Endothelial cell of umbilical vein (primary cell): ENCODE data around the gene GDPGP1. TPM values are rescaled to one million over a fixed set of nuclear protein-coding genes. Genes with fewer than 3 reads are reported as not detected.

Source experiments
- BruUV-seq: library from RNA; stranded (reverse); fragments of 400-500 nt; replicated peaks from 2 replicates; lab custom pipeline; 2021; lab: Mats Ljungman, UMichigan
- CTCF ChIA-PET: fragments of 300-600, 350-600 bp; sonication (Branson Sonifier 250); formaldehyde crosslinking; loops from one replicate; lab custom pipeline; 2021; ENCODE audit warnings: antibody characterized with exemption, inconsistent platforms; lab: Charles Lee
- POLR2A ChIA-PET: fragments of 300-600, 350-600 bp; sonication (Branson Sonifier 250); formaldehyde crosslinking; loops from one replicate; lab custom pipeline; 2021; ENCODE audit warnings: antibody characterized with exemption, inconsistent platforms; lab: Charles Lee
- DNase-seq: peaks from one replicate; pipeline ENCODE4 v3.0.0-alpha.2; 2011; ENCODE audit warnings: low read depth, low spot score
- FAIRE-seq: peaks from 2 replicates; lab custom pipeline; 2011; peaks lifted over from hg19 to GRCh38; lab: Jason Lieb, UNC
- H2AFZ ChIP-seq: 2 replicates; pipeline ENCODE4 v1.6.0; 2012; ENCODE audit warnings: low read depth, low read length, control low read depth, inconsistent platforms
- H3K27ac ChIP-seq: 2 replicates; pipeline ENCODE4 v1.5.1; 2011; ENCODE audit warnings: low read depth, mild to moderate bottlenecking, control low read depth, low read length, moderate library complexity; ENCODE audit not compliant: insufficient read depth
- H3K27me3 ChIP-seq, 2 experiments: 2 replicates each; pipeline versions ENCODE4 v1.6.0 to v1.6.1; 2011; ENCODE audit warnings: low read length in 2 of 2, mixed read lengths in 1 of 2; ENCODE audit not compliant: control insufficient read depth in 2 of 2, insufficient read depth in 2 of 2
- H3K36me3 ChIP-seq, 2 experiments: 2 replicates in 1 of 2; 3 replicates in 1 of 2; pipeline ENCODE4 v1.5.1; 2011; ENCODE audit warnings: low read length in 2 of 2, mild to moderate bottlenecking in 1 of 2, moderate library complexity in 1 of 2; ENCODE audit not compliant: control insufficient read depth in 2 of 2, insufficient read depth in 2 of 2; ENCODE audit errors: extremely low read depth in 1 of 2
- H3K4me1 ChIP-seq: 3 replicates; pipeline ENCODE4 v1.5.1; 2011; ENCODE audit warnings: mild to moderate bottlenecking, low read length; ENCODE audit not compliant: control insufficient read depth, insufficient read depth; ENCODE audit errors: extremely low read depth
- H3K4me2 ChIP-seq: 2 replicates; pipeline ENCODE4 v1.6.1; 2011; ENCODE audit warnings: low read length, control low read depth, mixed read lengths; ENCODE audit not compliant: insufficient read depth
- H3K4me3 ChIP-seq, 3 experiments: fragments of 200-600 bp in 1 of 3; sonication (generic), shearing (Covaris generic) in 1 of 3; replicated peaks in 1 of 3; 2 replicates each; pipeline ENCODE4 v1.5.1; 2011 to 2016; ENCODE audit warnings: control low read depth in 3 of 3, low read length in 3 of 3, mild to moderate bottlenecking in 2 of 3, inconsistent platforms in 1 of 3, low read depth in 1 of 3, moderate library complexity in 1 of 3; ENCODE audit not compliant: insufficient read depth in 1 of 3
- H3K79me2 ChIP-seq: 2 replicates; pipeline ENCODE4 v1.6.0; 2012; ENCODE audit warnings: low read length, inconsistent platforms; ENCODE audit not compliant: control insufficient read depth, insufficient read depth
- H3K9ac ChIP-seq: replicated peaks from 2 replicates; pipeline ENCODE3; 2011; ENCODE audit warnings: low read length, control low read depth; ENCODE audit not compliant: insufficient read depth; ENCODE audit errors: extremely low read depth
- H3K9me1 ChIP-seq: replicated peaks from 3 replicates; pipeline ENCODE4 v1.6.0; 2011; ENCODE audit warnings: mild to moderate bottlenecking, low read length; ENCODE audit not compliant: control insufficient read depth, insufficient read depth; ENCODE audit errors: extremely low read depth
- H3K9me3 ChIP-seq: replicated peaks from 2 replicates; pipeline ENCODE4 v1.5.1; 2012; ENCODE audit warnings: low read length, inconsistent platforms; ENCODE audit not compliant: control insufficient read depth, insufficient read depth
- H4K20me1 ChIP-seq: replicated peaks from 2 replicates; pipeline ENCODE3; 2011; ENCODE audit warnings: mild to moderate bottlenecking, low read length; ENCODE audit not compliant: control insufficient read depth, insufficient read depth; ENCODE audit errors: extremely low read depth
- CTCF ChIP-seq, 2 donors: IDR thresholded peaks; 1 replicate in 1 of 2; 2 replicates in 1 of 2; pipeline ENCODE4 v1.5.1; 2011; ENCODE audit warnings: low read length in 2 of 2, mild to moderate bottlenecking in 2 of 2, moderate library complexity in 2 of 2, control low read depth in 1 of 2, inconsistent platforms in 1 of 2, low read depth in 1 of 2; ENCODE audit not compliant: insufficient read depth in 1 of 2; ENCODE audit errors: extremely low read depth in 1 of 2
- EZH2 ChIP-seq: IDR thresholded peaks from 2 replicates; pipeline ENCODE4 v1.6.1; 2012; ENCODE audit warnings: borderline replicate concordance, low read depth, mild to moderate bottlenecking, moderate library complexity, low read length, inconsistent platforms; ENCODE audit not compliant: severe bottlenecking
- FOS ChIP-seq: IDR thresholded peaks from 2 replicates; pipeline ENCODE4 v1.6.1; 2011; ENCODE audit warnings: mild to moderate bottlenecking, low read length, moderate library complexity, borderline replicate concordance; ENCODE audit not compliant: insufficient read depth
- GATA2 ChIP-seq: IDR thresholded peaks from 2 replicates; pipeline ENCODE4 v1.7.0; 2011; ENCODE audit warnings: low read depth, mild to moderate bottlenecking, moderate library complexity, mixed read lengths, low read length; ENCODE audit not compliant: insufficient read length, insufficient read depth
- JUN ChIP-seq: IDR thresholded peaks from 2 replicates; pipeline ENCODE4 v1.6.1; 2011; ENCODE audit warnings: borderline replicate concordance, low read depth; ENCODE audit not compliant: insufficient read length, insufficient read depth
- MYC ChIP-seq: IDR thresholded peaks from one replicate; pipeline ENCODE4 v1.6.1; 2011; ENCODE audit warnings: mild to moderate bottlenecking, low read depth, low read length
- POLR2A ChIP-seq: IDR thresholded peaks from 2 replicates; pipeline ENCODE4 v1.6.1; 2012; ENCODE audit warnings: low read depth, mild to moderate bottlenecking, control low read depth, low read length
- POLR2AphosphoS5 ChIP-seq: IDR thresholded peaks from 2 replicates; pipeline ENCODE4 v1.6.1; 2012; ENCODE audit warnings: low read depth, mild to moderate bottlenecking, control low read depth, low read length, moderate library complexity; ENCODE audit not compliant: insufficient read depth
- dilution Hi-C: fragments of 300-500 bp; cut with MboI; formaldehyde crosslinking; loops from one replicate; pipeline ENCODE4 v1.15.0; 2019; ENCODE audit warnings: low sequenced_read_pairs; ENCODE audit not compliant: extremely low pct_ligation_motif_present
- intact Hi-C: fragments of 100-400 bp; cut with micrococcal nuclease; formaldehyde crosslinking; loops from one replicate; pipeline ENCODE4 v1.10.0; 2022
- polyA plus RNA-seq, 4 experiments: library from polyadenylated mRNA; depleted of rRNA in 3 of 4; stranded (reverse) in 3 of 4; unstranded in 1 of 4; fragments of >200 nt; gene quantifications; 2 replicates each; pipeline versions ENCODE4 v1.2.1 to v1.2.3, GENCODE V29; 2011 to 2012; ENCODE audit warnings: missing spikeins in 1 of 4
- total RNA-seq: library from RNA; stranded (reverse); gene quantifications from 2 replicates; pipeline ENCODE4 v1.2.3, GENCODE V29; 2021
- TF ChIP-seq, protein P1 (sequence below): IDR thresholded peaks from 2 replicates; pipeline ENCODE4 v1.6.1; 2011; ENCODE audit not compliant: insufficient read depth, insufficient read length

GDPGP1 gene
- total and polyA plus RNA-seq, 2 donors (not counting 3 experiments of a cell fraction or from before 2014, with no cell fraction given) = 4.8 to 7.2 TPM

DNA sequence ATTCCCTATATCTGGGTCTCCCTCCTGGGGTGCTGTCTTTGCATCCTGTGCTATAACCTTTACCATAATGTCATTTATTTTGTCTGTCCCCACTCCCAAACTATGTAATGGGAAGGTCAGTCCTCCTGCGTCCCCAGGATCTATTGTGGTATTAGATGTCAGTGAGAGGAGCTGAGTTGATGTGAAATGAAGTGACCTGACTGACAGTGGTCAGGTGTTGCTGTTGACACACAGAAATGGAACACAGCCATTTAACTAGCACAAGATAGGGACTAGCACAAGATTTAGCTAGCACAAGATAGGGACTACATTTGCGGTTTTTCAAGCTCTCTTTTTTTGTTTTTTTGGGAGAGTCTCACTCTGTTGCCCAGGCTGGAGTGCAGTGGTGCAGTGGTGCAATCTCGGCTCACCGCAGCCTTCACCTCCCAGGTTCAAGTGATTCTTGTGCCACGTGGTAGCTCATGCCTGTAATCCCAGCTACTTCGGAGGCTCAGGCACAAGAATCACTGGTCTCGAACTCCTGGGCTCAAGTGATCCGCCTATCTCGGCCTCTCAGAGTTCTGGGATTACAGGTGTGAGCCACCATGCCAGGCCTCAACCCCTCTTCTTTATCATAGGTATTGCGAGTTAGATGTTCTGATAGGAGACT, 36.6 kb downstream of the GDPGP1 start:
- Histone ChIP-seq H3K9ac (no peak overlapping the region), H3K27me3 (no peaks in the 10 kb centered on the region), H3K9me3 (no peaks in the 10 kb centered on the region), H3K4me3 (no peak overlapping the region), H3K4me2 (no peak overlapping the region), H3K4me1 (peaks cover 27% of the 10 kb centered on the region), H3K9me1 (no peaks in the 10 kb centered on the region), H3K27ac (no peak overlapping the region), H2AFZ (no peak overlapping the region), H3K36me3 (peaks cover 18 to 23% of the 10 kb centered on the region in 2 experiments), H3K79me2 (peaks cover 67% of the 10 kb centered on the region), H4K20me1 (no peaks in the 10 kb centered on the region)
- no peak for DNase-seq
- TF ChIP-seq GATA2 (no peak), FOS (no peak)
- ChIA-PET POLR2A (no interaction called here), CTCF (interaction anchor here (0.7 to 2.1 kb wide), 8 partner anchors 9 to 56 kb away, joined by 3 to 5 read pairs (median 4); partner anchors contain the start of gene TTLL13)
- no TSS peak for BruUV-seq
- FAIRE-seq = no peak
- intact Hi-C loops = no loop called here
- dilution Hi-C loops = no loop called here

DNA sequence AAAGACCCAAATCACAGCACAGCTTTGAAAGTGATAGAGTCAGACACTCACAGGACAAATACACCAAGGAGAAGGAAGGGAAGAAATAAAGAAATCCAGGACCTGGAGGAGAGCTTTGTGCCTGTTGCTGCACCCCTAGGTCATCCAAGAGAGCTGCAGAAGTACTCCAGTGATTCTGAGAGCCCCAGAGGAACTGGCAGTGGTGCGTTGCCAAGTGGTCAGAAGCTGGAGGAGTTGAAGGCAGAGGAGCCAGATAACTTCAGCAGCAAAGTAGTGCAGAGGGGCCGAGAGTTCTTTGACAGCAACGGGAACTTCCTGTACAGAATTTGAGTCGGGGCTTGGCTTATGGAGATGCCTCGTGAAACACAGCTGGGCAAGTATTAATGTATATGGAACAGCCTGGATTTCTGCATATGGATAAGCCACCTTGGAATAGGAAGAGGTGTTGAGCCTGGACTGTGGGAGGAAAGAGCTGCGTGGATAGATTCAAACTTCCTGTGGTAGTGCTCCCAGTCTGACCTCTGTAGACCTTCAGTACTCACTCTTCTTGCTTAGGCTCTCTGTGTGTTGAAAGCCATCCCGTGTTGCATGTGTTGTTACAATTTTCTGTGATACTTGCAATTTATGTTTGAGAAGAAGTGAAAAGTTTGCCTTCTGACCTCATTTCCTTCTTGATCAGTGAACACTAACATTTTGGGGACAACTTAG, 37.6 kb downstream of the GDPGP1 start:
- ChIA-PET CTCF (interaction anchor here (0.9 to 2.1 kb wide), 5 partner anchors 11 to 38 kb away, joined by 3 to 5 read pairs (median 4); partner anchors contain the start of gene TTLL13), POLR2A (interaction anchor here (0.6 kb wide), 1 partner anchor 21 kb away, joined by 5 read pairs; no protein-coding TSS in a partner anchor)
- Histone ChIP-seq H3K9me1 (no peaks in the 10 kb centered on the region), H2AFZ (no peak overlapping the region), H3K27ac (no peak overlapping the region), H3K36me3 (peaks cover 18 to 23% of the 10 kb centered on the region in 2 experiments), H3K9ac (no peak overlapping the region), H3K4me2 (no peak overlapping the region), H3K4me3 (no peak overlapping the region), H4K20me1 (no peaks in the 10 kb centered on the region), H3K79me2 (peaks cover 59% of the 10 kb centered on the region), H3K27me3 (no peaks in the 10 kb centered on the region), H3K9me3 (no peaks in the 10 kb centered on the region), H3K4me1 (peaks cover 25% of the 10 kb centered on the region)
- no TSS peak for BruUV-seq
- intact Hi-C loops = no loop called here
- dilution Hi-C loops = no loop called here
- FAIRE-seq = no peak
- no peak for DNase-seq
- TF ChIP-seq MYC (no peak), FOS (no peak), EZH2 (no peak), JUN (no peak), POLR2A (no peak), CTCF (IDR thresholded peaks at IDR 0.05; ENCODE audit: extremely low read depth in 1 of 2, insufficient read depth in 1 of 2, low read depth in 1 of 2, low read length in 2 of 2) (no peak), POLR2AphosphoS5 (no peak), GATA2 (no peak)
- TF ChIP-seq, protein P1, sequence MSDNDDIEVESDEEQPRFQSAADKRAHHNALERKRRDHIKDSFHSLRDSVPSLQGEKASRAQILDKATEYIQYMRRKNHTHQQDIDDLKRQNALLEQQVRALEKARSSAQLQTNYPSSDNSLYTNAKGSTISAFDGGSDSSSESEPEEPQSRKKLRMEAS = no peak
